NCI-H146 (cell line): ENCODE data around the gene TSPAN10.

Source experiments
- DNase-seq: peaks from one replicate; lab custom pipeline; 2025; lab: John Stamatoyannopoulos, UW

TSPAN10 gene

DNA sequence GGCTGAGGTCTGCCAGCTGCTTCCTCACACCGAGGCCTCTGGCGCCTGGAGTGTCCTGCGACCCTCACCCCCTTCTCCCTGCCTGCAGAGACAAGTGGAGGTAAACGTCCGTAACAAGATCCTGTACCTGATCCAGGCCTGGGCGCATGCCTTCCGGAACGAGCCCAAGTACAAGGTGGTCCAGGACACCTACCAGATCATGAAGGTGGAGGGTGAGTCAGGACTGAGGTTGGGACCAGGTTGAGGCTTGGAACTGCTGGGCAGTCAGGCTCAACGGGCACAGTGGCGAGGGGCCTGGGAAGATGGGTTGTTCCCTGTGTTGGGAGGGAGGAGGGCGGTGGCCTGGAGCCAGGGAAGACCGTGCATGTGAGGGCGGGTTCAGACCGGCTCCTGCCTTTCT lies 51.6 kb downstream of the TSPAN10 start:
- no peak for DNase-seq

DNA sequence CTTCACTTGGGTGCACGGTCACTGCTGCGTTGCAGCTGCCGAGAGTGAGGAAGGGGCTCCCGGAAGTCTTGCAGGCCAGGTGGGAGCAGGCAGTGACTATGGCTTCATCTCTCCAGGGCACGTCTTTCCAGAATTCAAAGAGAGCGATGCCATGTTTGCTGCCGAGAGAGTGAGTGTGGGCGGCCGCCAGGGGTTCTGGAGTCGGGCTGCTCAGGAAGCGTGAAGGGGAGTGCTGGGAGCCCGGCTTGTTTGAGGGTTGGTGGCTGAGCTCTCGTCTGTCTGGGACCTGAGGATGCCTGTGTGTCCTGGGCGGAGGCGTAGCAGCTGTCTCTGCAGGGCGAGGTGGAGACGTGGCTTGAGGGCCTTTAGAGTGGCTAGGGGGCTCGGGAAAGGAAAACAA lies 53.1 kb downstream of the TSPAN10 start:
- DNase-seq = no peak

DNA sequence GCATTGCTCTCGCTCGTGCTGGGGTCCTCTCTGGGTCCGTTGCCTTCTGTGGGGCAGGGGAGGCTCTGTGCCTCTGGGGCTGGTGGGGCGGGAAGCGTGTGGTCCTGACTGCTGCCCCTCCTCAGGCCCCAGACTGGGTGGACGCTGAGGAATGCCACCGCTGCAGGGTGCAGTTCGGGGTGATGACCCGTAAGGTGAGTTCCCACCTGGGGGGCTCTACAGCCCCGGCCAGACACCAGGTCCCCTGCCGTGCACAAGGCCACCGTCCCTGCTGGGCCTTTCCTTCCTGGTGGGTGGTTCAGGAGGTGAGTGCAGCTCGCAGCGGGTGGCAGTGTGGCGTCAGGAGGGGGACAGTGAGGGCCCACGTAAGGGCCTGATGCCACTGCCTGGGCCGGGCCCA lies 53.6 kb downstream of the TSPAN10 start:
- no peak for DNase-seq

DNA sequence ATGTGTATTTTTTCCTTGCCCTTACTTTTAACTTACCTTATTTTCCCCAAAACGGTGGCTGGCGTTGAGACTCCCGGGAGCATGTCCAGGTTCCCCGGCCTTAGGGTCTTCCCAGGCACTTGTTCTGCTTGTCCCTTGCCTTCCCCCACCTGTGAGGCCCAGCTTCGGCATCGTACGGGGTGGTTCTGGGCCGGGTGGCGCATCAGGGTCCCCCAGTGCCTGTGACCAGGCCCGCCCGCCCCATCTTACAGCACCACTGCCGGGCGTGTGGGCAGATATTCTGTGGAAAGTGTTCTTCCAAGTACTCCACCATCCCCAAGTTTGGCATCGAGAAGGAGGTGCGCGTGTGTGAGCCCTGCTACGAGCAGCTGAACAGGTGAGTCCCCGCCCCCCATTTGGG lies 54.2 kb downstream of the TSPAN10 start:
- DNase-seq = no peak

DNA sequence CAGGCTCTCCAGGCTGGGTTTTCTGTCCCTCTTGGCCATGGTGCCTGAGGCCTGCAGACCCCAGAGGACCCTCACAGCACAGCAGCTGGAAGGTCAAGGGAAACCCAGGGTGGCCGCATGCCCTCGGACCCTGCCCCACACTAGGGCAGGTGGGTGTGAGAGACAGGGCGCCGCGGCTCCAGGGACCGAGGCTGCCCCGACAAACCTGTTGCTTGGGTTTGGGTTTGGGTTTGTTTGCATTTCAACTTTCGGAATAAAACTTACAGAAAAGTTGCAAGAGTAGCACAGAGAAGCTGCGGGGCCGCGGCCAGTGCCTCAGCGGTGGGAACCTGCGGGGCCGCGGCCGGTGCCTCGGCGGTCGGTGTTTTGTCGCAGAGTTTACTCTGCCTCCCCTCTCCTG lies 54.6 kb downstream of the TSPAN10 start:
- no peak for DNase-seq

DNA sequence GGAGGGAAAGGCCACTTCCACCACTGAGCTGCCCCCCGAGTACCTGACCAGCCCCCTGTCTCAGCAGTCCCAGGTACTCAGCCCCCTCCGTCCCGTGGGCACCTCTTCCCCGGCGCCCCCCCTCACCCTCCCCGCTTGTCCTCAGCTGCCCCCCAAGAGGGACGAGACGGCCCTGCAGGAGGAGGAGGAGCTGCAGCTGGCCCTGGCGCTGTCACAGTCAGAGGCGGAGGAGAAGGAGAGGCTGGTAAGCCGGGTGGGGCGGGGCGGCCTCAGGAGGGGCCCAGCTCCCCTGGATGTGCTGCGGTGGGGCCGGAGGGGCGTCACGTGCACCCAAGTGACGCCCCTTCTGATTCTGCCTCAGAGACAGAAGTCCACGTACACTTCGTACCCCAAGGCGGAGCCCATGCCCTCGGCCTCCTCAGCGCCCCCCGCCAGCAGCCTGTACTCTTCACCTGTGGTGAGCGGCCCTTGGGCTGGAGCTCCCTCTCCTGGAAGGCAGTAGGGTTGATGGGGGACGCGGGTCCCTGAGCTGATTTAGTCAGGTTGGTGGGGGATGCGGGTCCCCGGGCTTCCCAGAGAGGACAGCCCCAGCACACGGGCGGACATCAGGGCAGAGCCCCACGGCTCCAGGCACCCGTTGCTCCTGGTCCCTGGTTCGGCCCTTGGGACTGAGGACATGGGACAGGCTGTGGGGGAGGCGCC lies 56.7 kb downstream of the TSPAN10 start:
- no peak for DNase-seq

DNA sequence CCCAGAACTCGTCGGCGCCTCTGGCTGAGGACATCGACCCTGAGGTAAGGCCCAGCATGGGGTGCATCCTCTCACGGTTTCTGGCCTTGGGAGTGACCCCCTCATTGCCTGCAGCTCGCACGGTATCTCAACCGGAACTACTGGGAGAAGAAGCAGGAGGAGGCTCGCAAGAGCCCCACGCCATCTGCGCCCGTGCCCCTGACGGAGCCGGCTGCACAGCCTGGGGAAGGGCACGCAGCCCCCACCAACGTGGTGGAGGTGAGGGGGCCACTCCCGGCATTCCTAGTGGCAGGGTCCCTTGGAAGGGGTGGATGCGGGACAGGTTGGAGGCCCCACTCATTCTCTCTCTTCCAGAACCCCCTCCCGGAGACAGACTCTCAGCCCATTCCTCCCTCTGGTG lies 57.8 kb downstream of the TSPAN10 start:
- DNase-seq = no peak

DNA sequence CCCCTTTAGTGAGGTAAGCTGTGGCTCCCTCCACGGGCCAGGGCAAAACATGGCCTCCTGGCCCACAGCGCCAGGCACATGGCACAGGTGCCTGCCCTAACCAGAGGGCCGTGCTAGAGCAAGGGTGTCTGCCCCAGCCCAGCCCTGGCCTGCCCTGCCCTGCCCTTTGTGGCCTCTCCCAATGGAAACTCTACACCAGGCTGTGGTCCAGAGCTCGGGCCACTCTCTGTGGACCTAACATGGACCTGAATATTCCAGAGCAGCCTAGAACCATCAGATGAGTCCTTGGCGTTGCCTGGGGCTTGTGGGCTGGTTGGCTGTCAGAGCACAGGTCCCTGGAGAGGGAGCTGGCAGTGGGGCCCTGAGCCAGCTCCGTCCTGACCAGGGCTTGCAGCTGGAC lies 58.2 kb downstream of the TSPAN10 start:
- DNase-seq = no peak

DNA sequence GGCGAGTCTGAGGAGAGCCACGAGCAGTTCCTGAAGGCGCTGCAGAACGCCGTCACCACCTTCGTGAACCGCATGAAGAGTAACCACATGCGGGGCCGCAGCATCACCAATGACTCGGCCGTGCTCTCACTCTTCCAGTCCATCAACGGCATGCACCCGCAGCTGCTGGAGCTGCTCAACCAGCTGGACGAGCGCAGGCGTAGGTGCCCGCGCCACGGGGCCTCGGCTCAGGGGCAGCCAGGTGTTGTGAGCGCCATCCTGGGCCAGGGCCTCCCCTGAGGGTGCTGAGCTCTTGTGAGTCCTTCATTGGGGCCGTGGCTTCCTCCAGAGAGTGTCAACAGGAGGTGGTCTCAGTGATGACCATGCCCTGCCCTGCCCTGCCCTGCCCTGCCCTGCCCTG lies 58.8 kb downstream of the TSPAN10 start:
- DNase-seq = no peak

DNA sequence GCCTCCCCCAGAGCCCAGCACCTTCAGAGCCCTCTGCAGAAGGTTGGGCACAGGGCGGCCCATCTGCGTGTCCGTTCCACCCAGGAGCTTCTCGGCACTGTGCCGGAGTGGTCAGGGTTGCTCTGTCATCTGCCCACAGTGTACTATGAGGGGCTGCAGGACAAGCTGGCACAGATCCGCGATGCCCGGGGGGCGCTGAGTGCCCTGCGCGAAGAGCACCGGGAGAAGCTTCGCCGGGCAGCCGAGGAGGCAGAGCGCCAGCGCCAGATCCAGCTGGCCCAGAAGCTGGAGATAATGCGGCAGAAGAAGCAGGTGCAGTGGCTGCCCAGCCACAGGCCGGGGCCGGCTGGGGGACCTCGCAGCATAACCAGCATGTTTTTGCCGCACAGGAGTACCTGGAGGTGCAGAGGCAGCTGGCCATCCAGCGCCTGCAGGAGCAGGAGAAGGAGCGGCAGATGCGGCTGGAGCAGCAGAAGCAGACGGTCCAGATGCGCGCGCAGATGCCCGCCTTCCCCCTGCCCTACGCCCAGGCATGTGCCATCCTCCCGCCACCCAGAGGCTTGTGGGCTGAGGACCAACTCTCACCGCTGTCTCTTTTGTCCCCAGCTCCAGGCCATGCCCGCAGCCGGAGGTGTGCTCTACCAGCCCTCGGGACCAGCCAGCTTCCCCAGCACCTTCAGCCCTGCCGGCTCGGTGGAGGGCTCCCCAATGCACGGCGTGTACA lies 59.4 kb downstream of the TSPAN10 start:
- no peak for DNase-seq

DNA sequence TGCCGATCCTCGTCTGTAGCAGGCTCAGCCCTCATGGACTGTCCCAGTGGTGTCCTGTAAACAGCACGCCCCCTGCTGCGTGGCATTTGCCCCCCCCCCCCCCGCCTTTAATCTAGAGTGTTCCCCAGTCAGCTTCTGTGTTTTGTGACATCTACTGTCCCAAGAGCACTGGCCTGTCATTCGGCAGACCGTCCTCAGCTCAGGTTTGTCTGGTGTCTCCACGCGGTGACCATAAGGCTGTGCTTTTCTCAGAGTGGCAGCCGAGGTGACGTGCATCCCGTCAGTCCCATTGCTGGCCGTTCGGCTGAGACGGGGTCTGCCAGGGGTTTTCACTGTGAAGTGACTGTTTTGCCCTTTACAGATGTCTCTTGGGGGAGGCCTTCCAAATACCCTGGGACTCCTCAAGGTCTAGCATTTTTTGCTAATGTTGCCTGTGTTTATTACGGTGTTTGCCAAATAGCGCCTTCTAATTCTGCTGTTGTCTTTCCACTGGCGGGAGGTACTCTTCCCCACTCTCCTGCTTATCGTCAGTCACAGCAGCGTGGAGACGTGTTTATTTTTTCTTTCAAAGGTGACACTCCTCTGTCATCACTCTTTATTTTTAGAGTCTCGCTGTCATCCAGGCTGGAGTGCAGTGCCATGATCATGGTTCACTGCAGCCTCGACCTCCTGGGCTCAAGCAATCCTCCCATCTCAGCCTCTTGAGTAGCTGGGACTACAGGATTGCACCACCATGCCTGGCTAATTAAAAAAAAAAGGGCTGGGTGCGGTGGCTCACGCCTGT lies 60.5 kb downstream of the TSPAN10 start:
- DNase-seq = no peak
